Body of pancreas (tissue), 4 donors: ENCODE data around the gene MKRN2. TPM values are rescaled to one million over a fixed set of nuclear protein-coding genes. Genes with fewer than 3 reads are reported as not detected.

Experiments used
- ATAC-seq: fragments of 150-250 bp; one replicate; pipeline ENCODE4 v1.9.1; 2016
- DNase-seq, 4 donors: peaks; one replicate each; pipeline ENCODE4 v3.0.0-alpha.2; 2019
- H3K27ac ChIP-seq, 4 donors: fragments of 200-600 bp; sonication (generic); 1 replicate in 3 of 4; 2 replicates in 1 of 4; pipeline versions ENCODE4 v1.5.1 to v1.6.1; 2016 to 2019; ENCODE audit warnings: mild to moderate bottlenecking in 1 of 4, mixed read lengths in 1 of 4, moderate library complexity in 1 of 4
- H3K27me3 ChIP-seq, 2 donors: fragments of 200-600 bp; sonication (generic); one replicate each; pipeline ENCODE4 v1.6.0; 2016; ENCODE audit warnings: mild to moderate bottlenecking in 1 of 2
- H3K36me3 ChIP-seq, 2 donors: fragments of 200-600 bp; sonication (generic); replicated peaks in 1 of 2; 2 replicates each; pipeline ENCODE4 v1.5.1; 2016; ENCODE audit warnings: low read depth in 2 of 2; ENCODE audit not compliant: insufficient read depth in 1 of 2
- H3K4me1 ChIP-seq: fragments of 200-600 bp; sonication (generic); one replicate; pipeline ENCODE4 v1.6.0; 2016
- H3K4me3 ChIP-seq, 2 donors: fragments of 200-600 bp; sonication (generic); 1 replicate in 1 of 2; 2 replicates in 1 of 2; pipeline ENCODE4 v1.5.1; 2016 to 2019
- H3K9me3 ChIP-seq, 3 donors: fragments of 200-600 bp; sonication (generic); 1 replicate in 2 of 3; 2 replicates in 1 of 3; pipeline ENCODE4 v1.5.1; 2016
- POLR2A ChIP-seq, 3 donors: fragments of 450-650 bp; IDR thresholded peaks; one replicate each; pipeline ENCODE4 v1.6.1; 2016; ENCODE audit warnings: antibody characterized with exemption in 3 of 3, mild to moderate bottlenecking in 2 of 3
- WGBS, 2 donors: methylation state at CpG; one replicate each; pipeline ENCODE4 v1.1.5; 2017; 5-methylcytosine and 5-hydroxymethylcytosine counted together
- intact Hi-C: fragments of 100-400 bp; cut with DNase I; formaldehyde crosslinking; loops from one replicate; pipeline ENCODE4 v1.15.1; 2023
- total RNA-seq, 2 donors: library from RNA; depleted of rRNA; stranded (reverse); fragments of >200 nt; gene quantifications; one replicate each; pipeline ENCODE4 v1.1.0, GENCODE V29; 2016
- TF ChIP-seq, protein P1 (sequence below), 7 experiments: fragments of 450-650 bp in 4 of 7; fragments of 200-600 bp in 3 of 7; sonication (generic) in 3 of 7; IDR thresholded peaks; one replicate each; pipeline ENCODE4 v1.5.1; 2016 to 2019; ENCODE audit warnings: antibody characterized with exemption in 7 of 7

The MKRN2 gene
- total RNA-seq, 2 donors from 2014 or later, result 21.8 to 28.3 TPM

DNA sequence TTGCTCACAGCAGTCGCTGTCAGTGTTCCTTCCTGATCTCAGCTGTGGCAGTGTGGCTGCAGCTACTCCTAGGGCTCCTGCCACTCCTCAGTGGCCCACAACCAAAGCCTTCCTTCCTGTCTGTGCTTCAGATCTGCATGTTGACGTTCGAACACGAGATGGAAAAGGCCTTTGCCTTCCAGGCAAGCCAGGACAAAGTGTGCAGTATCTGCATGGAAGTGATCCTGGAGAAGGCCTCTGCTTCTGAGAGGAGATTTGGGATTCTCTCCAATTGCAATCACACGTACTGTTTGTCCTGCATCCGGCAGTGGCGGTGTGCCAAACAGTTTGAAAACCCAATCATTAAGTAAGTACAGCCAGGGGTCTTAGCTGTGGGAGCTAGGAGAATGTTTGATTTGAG lies 17.8 kb downstream of the MKRN2 start:
- Histone ChIP-seq H3K36me3 (peaks cover 6 to 40% of the 10 kb centered on the region in 2 donors), H3K9me3 (no peaks in the 10 kb centered on the region), H3K4me1 (peaks cover 7% of the 10 kb centered on the region), H3K27me3 (no peaks in the 10 kb centered on the region), H3K27ac (no peak overlapping the region), H3K4me3 (no peak overlapping the region)
- intact Hi-C loops, result no loop called here
- TF ChIP-seq POLR2A (IDR thresholded peaks at IDR 0.05), result no peak
- TF ChIP-seq, protein P1, sequence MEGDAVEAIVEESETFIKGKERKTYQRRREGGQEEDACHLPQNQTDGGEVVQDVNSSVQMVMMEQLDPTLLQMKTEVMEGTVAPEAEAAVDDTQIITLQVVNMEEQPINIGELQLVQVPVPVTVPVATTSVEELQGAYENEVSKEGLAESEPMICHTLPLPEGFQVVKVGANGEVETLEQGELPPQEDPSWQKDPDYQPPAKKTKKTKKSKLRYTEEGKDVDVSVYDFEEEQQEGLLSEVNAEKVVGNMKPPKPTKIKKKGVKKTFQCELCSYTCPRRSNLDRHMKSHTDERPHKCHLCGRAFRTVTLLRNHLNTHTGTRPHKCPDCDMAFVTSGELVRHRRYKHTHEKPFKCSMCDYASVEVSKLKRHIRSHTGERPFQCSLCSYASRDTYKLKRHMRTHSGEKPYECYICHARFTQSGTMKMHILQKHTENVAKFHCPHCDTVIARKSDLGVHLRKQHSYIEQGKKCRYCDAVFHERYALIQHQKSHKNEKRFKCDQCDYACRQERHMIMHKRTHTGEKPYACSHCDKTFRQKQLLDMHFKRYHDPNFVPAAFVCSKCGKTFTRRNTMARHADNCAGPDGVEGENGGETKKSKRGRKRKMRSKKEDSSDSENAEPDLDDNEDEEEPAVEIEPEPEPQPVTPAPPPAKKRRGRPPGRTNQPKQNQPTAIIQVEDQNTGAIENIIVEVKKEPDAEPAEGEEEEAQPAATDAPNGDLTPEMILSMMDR (IDR thresholded peaks at IDR 0.05), result no peak
- DNase-seq (no peak), ATAC-seq (no peak)
- WGBS, 2 donors, result 54 to 57% methylated on average over 6 to 7 of the region's 7 CpGs

DNA sequence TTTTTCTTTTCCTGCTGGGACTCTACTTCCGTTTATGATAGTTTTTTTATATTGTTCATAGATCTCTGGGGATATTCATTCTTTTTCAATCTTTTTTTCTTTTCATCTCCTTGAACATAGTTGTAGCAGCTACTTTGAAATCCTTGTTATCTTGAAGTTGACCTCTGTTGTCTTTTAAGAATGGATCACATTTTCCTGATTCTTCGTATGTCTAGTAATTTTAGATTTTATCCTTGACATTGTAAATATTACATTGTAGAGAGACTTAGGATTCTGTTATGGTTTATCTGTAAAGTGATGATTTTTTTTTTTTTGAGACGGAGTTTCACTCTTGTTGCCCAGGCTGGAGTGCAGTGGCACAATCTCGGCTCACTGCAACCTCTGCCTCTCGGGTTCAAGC lies 20.5 kb downstream of the MKRN2 start:
- TF ChIP-seq POLR2A (IDR thresholded peaks at IDR 0.05), result no peak
- TF ChIP-seq, protein P1 (IDR thresholded peaks at IDR 0.05), result no peak
- intact Hi-C loops, result no loop called here
- Histone ChIP-seq H3K9me3 (no peaks in the 10 kb centered on the region), H3K27ac (no peak overlapping the region), H3K4me3 (no peak overlapping the region), H3K4me1 (peaks cover 11% of the 10 kb centered on the region), H3K27me3 (no peaks in the 10 kb centered on the region), H3K36me3 (peaks cover 0 to 33% of the 10 kb centered on the region in 2 donors)
- 78 to 88% methylated on average over 5 of the region's 5 CpGs for WGBS, 2 donors
- DNase-seq, result no peak
- no peak for ATAC-seq

DNA sequence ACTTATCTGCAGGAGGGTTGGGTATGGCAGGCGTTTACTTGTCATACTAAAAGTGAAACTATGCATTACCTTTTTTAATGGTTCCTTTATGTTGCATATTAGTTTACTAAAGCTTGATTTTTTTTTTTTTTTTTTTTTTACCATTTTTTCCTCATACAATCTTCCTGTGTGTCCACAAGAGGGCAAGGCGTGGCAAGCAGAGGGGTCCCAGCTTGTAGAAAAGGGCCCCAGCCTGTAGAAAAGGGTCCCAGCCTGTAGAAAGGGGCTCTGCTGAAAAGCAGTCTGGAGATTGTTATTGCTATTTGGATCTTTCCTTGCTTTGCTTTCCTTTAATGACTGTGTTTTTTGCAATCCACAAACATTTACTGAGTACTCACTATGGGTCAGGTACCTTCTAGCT lies 21.9 kb downstream of the MKRN2 start:
- Histone ChIP-seq H3K36me3 (peaks cover 0 to 33% of the 10 kb centered on the region in 2 donors), H3K4me1 (peaks cover 11% of the 10 kb centered on the region), H3K9me3 (no peaks in the 10 kb centered on the region), H3K27ac (no peak overlapping the region), H3K4me3 (no peak overlapping the region), H3K27me3 (no peaks in the 10 kb centered on the region)
- no peak for ATAC-seq
- TF ChIP-seq, protein P1 (IDR thresholded peaks at IDR 0.05), result no peak
- TF ChIP-seq POLR2A (IDR thresholded peaks at IDR 0.05), result no peak
- no peak for DNase-seq
- whole genome bisulfite sequencing, 2 donors, result 89 to 96% methylated on average over 2 of the region's 2 CpGs
- intact Hi-C loops, result no loop called here

GRCh38 chr3:12579456-12579855 lies 22.6 kb downstream of the MKRN2 start:
- H3K27ac ChIP-seq, result peak overlapping the region in 2 of 4 donors; percentile 46 to 63
- H3K4me3 ChIP-seq, result no peak overlapping the region
- intact Hi-C loops, result no loop called here
- TF ChIP-seq POLR2A (IDR thresholded peaks at IDR 0.05), result no peak
- TF ChIP-seq, protein P1 (IDR thresholded peaks at IDR 0.05), result no peak
- peaks cover 0 to 35% of the 10 kb centered on the region in 2 donors for H3K36me3 ChIP-seq
- DNase-seq, result no peak
- peaks cover 11% of the 10 kb centered on the region for H3K4me1 ChIP-seq
- WGBS, 2 donors, result 92 to 96% methylated on average over 3 of the region's 3 CpGs
- no peaks in the 10 kb centered on the region for H3K27me3 ChIP-seq
- H3K9me3 ChIP-seq, result no peaks in the 10 kb centered on the region
- no peak for ATAC-seq

GRCh38 chr3:12579905-12580304 lies 23.0 kb downstream of the MKRN2 start:
- ATAC-seq (peak; percentile 63), DNase-seq (peak in 3 of 4 donors; percentile 39 to 52 (median 45))
- TF ChIP-seq POLR2A (IDR thresholded peaks at IDR 0.05), result no peak
- TF ChIP-seq, protein P1 (IDR thresholded peaks at IDR 0.05), result no peak
- intact Hi-C loops, result no loop called here
- WGBS, 2 donors, result 25 to 28% methylated on average over 3 of the region's 3 CpGs
- Histone ChIP-seq H3K27ac (peak overlapping the region in 2 of 4 donors; percentile 46 to 63), H3K4me3 (no peak overlapping the region), H3K36me3 (peaks cover 0 to 37% of the 10 kb centered on the region in 2 donors), H3K4me1 (peaks cover 11% of the 10 kb centered on the region), H3K9me3 (no peaks in the 10 kb centered on the region), H3K27me3 (no peaks in the 10 kb centered on the region)
